NCI-H146 (cell line): ENCODE results near the gene SSMEM1.
"Not testable (repeated sequence)": the region's sequence is repeated elsewhere in the genome, so short reads cannot be mapped to it uniquely, and the experiment has no call there.

ENCODE experiments used
- DNase-seq: peaks from one replicate; lab custom pipeline; 2025; lab: John Stamatoyannopoulos, UW

SSMEM1 gene, protein sequence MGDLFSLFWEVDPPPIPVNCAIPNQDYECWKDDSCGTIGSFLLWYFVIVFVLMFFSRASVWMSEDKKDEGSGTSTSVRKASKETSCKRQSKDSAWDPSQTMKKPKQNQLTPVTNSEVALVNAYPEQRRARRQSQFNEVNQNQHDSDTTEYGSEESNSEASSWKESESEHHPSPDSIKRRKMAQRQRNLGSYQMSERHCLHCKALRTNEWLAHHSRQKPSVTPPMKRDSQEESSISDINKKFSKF

GRCh38 chr7:130207642-130208041, at the start of gene SSMEM1:
Gene SSMEM1 (plus strand): TSS chr7:130207860. CDS start chr7:130207911, 51 bp downstream.
- DNase-seq: no peak

- DNase-seq: no peak
These were observed 47.6 kb upstream of the SSMEM1 start for GRCh38 chr7:130160023-130160422.

DNA sequence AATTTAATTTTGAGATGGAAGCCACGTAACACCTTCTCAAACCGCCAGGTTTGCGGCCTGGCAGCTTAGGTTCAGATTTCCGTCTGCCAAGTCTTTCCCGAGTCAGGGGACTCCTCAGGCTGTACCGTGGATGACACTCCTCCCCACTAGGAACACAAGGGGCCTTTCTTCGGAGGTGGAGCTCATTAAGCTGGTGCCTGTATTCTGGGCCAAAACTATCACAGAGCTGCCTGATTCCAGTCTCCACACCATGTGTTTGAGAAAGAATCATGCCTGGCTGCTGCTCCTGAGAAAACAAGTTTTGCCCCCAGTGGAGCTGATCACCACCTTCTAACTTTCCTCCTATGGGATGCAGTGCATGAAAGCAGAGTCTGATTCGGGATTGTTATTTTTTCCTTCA, 47.2 kb upstream of the SSMEM1 start:
- no peak for DNase-seq

GRCh38 chr7:130162196-130162595, 45.5 kb upstream of the SSMEM1 start:
- DNase-seq: no peak

DNA sequence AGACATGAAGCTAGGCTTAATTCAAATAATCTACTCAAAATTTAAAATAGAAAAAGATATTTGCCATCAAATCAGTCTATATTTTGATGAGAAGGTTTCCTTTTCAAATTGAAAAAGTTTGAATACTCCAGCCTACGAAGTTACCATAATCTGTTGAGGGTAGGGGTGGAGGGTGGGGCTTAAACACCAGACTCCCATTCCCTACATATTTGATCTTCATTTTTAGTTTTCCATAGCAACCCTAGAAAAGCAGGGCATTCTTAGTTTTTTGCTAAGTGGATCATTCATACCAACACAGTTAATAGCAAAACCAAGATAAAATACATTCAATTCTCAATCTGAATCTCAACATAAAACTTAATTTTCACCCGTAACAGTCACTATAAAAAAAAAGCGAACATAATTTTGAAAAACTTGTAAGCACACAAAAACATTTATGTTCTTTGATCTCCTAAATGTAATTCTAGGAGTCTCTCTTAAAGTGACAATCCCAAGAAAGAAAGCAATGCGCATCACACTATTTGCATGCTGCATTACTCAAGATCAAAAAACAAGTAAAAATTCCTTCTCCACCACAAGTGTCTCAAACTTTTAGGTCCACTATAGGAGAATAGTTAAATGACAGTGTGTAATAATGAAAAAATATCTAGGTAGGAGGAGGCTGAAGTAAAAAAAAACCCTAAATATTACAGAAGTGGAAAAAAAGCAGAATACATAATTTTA, 33.3 kb upstream of the SSMEM1 start:
- no peak for DNase-seq

GRCh38 chr7:130178251-130178650, 29.4 kb upstream of the SSMEM1 start:
- DNase-seq: no peak

DNA sequence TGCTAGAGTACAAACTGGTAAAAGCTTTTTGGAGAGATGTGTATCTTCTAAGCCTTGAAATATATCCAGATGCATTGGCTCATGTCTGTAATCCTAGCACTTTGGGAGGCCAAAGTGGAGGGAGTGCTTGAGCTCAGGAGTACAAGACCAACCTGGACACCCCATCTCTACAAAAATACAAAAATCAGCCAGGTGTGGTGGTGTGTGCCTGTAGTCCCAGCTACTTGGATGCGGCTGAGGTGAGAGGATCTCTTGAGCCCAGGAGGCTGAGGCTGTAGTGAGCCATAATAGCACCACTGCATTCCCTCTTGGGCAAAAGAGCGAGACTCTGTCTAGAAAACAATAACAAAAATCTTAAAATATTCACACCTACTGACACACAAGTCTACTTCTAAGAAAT, 28.0 kb upstream of the SSMEM1 start:
- DNase-seq: no peak

DNA sequence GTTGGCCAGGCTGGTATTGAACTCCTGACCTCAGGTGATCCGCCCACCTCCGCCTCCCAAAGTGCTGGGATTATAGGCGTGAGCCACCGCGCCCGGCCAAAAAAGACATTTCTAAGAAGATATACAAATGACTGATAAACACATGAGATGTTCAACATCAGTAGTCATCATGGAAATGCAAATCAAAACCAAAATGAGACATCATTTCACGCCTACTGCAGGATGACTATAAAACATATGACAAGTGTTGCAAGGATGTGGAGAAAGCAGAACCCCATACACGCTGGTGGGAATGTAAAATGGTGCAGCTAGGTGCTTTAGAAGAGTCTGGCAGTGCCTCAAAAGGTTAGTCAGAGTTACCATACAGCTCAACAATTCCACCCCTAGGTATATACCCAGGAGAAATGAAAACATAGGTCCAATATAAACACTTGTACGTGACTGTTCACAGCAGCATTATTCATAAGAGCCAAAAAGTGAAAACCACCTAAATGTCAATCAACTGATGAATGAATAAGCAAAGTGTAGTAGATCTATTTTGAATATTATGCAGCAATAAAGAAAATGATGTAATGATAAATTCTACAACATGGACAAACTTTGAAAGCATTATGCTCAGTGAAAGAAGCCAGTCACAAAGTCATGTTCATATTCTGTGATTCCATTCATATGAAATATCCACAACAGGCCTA, 26.9 kb upstream of the SSMEM1 start:
- no peak for DNase-seq

DNA sequence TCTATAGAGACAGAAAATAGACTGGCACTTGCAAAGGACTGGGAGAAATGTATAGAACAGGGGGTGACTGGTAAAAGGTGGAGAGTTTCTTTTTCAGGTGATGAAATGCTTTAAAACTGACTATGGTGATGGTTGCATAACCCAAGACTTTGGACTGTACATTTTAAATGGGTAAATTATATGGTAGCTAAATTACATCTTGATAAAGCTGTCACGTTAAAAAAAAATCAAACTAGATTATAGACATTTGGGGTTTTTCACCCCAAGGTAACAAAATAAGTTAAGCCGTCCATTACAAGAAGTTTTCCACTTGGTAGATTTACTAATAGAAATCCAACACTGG, 26.4 kb upstream of the SSMEM1 start:
- DNase-seq: no peak

GRCh38 chr7:130182990-130183389, 24.7 kb upstream of the SSMEM1 start:
- DNase-seq: no peak

GRCh38 chr7:130184349-130184748, 23.3 kb upstream of the SSMEM1 start:
- not testable (repeated sequence) for DNase-seq

- no peak for DNase-seq
These were observed 20.3 kb upstream of the SSMEM1 start for GRCh38 chr7:130187360-130187759.

DNA sequence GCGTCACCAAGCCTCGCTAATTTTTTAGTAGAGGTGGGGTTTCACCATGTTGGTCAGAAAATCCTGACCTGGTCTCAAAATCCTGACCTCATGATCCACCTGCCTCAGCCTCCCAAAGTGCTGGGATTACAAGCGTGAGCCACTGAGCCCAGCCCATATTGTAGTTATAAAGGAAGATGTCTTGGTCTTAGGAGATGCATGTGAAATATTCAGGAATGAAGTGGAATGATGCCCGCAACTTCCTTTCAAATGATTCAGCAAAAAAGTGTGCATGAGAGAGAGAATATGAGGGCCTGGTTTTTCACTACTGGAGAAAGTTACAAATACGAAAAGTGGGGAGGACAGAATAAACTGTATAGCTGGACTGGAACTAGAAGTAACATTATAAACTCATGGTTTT, 18.3 kb upstream of the SSMEM1 start:
- no peak for DNase-seq

DNA sequence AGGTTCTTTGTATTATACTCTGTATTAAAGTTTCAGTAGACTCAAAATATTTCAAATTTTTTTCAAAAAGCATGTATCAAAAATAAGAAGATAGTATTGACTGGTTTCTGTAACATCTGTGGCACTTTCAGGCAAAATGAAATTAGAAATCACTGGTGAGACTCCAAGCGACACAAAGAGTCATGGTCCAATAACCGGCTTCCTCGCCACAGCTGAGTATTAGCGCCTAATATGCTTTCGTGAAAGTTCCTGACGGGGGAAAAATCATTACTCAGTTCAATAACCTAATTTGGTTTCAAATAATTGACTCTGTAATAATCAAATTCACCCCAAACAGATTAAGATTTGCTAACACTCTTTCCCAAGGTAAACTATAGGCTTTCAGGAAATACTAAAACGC, 15.9 kb upstream of the SSMEM1 start:
- DNase-seq: no peak

GRCh38 chr7:130195396-130195795, 12.3 kb upstream of the SSMEM1 start:
- no peak for DNase-seq

DNA sequence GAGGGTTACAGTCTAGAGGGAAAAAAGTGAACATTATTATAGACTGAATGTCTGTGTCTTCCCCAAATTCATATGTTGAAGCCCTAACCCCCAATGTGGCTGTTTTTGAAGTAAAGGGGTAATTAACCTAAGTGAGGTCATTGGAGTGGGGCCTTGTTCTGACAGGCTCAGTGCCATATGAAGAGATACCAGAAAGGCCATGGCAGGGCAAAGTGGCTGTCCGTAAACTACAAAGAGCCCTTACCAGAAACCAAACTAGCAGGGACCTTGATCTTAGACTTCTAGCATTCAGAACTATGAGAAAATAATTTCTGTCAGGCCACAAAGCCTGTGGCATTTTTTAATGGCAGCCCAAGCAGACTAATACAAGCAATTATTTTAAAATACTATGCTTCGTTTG, 11.2 kb upstream of the SSMEM1 start:
- DNase-seq: no peak

- no peak for DNase-seq
These were observed 10.6 kb upstream of the SSMEM1 start for GRCh38 chr7:130197094-130197493.

GRCh38 chr7:130201796-130202195, 5.9 kb upstream of the SSMEM1 start:
- DNase-seq: no peak

DNA sequence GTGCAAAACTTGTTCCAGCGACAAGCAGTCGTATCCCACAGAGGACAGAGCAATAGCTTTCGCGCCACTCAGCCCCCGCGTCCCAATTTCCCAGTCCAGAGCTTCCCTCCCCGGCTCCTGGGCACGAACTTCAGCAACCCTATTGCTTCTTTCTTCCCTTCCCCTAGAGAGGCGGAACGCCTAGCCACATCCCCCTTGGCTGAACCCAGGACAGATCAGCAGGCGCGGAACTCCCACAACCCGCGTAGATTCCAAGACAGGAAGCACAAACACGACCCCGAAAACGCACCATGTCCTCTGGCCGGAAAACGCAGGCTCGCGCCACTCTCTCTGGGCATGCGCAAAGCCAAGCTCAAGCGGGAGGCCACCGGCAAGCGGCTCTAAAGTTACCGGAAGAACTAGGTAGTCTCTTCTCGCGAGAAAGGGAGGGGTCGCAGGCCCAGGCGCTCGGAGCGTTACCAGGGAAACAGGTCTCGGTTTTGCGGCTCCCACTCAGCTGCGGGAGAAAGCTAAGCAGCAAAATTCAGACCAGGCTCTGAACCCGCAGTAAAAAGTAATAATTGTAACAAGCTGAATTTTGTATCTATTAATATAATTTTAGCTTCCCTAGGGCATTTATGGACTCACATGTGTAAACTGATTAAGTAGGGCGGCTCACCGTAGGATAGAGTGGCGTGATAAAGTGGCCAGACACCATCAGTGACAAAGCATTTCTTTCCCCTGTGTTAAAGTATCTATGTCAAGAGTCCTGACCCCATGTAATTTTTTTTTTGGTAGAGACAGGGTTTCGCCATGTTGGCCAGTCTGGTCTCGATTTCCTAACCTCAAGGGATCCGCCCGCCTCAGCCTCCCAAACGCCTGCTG, 2.3 kb upstream of the SSMEM1 start, which contains the start of gene TMEM209:
TSS of gene TMEM209 (minus strand) at position 323 of the 864 bp plus-strand sequence. CDS start at position 292, 31 bp downstream.
- peak; percentile 99 for DNase-seq

GRCh38 chr7:130207033-130207432, 627 bp upstream of the SSMEM1 start:
- no peak for DNase-seq

GRCh38 chr7:130208516-130208915, 856 bp downstream of the SSMEM1 start:
- DNase-seq: no peak
